Body of pancreas (tissue), 4 donors: Measurements from ENCODE around the gene TTF2. TPM values are rescaled to one million over a fixed set of nuclear protein-coding genes. Genes with fewer than 3 reads are reported as not detected.

Experiments used
- ATAC-seq: fragments of 150-250 bp; one replicate; pipeline ENCODE4 v1.9.1; 2016
- DNase-seq, 4 donors: peaks; one replicate each; pipeline ENCODE4 v3.0.0-alpha.2; 2019
- H3K27ac ChIP-seq, 4 donors: fragments of 200-600 bp; sonication (generic); 1 replicate in 3 of 4; 2 replicates in 1 of 4; pipeline versions ENCODE4 v1.5.1 to v1.6.1; 2016 to 2019; ENCODE audit warnings: mild to moderate bottlenecking in 1 of 4, mixed read lengths in 1 of 4, moderate library complexity in 1 of 4
- H3K27me3 ChIP-seq, 2 donors: fragments of 200-600 bp; sonication (generic); one replicate each; pipeline ENCODE4 v1.6.0; 2016; ENCODE audit warnings: mild to moderate bottlenecking in 1 of 2
- H3K36me3 ChIP-seq, 2 donors: fragments of 200-600 bp; sonication (generic); replicated peaks in 1 of 2; 2 replicates each; pipeline ENCODE4 v1.5.1; 2016; ENCODE audit warnings: low read depth in 2 of 2; ENCODE audit not compliant: insufficient read depth in 1 of 2
- H3K4me1 ChIP-seq: fragments of 200-600 bp; sonication (generic); one replicate; pipeline ENCODE4 v1.6.0; 2016
- H3K4me3 ChIP-seq, 2 donors: fragments of 200-600 bp; sonication (generic); 1 replicate in 1 of 2; 2 replicates in 1 of 2; pipeline ENCODE4 v1.5.1; 2016 to 2019
- H3K9me3 ChIP-seq, 3 donors: fragments of 200-600 bp; sonication (generic); 1 replicate in 2 of 3; 2 replicates in 1 of 3; pipeline ENCODE4 v1.5.1; 2016
- POLR2A ChIP-seq, 3 donors: fragments of 450-650 bp; IDR thresholded peaks; one replicate each; pipeline ENCODE4 v1.6.1; 2016; ENCODE audit warnings: antibody characterized with exemption in 3 of 3, mild to moderate bottlenecking in 2 of 3
- WGBS, 2 donors: methylation state at CpG; one replicate each; pipeline ENCODE4 v1.1.5; 2017; 5-methylcytosine and 5-hydroxymethylcytosine counted together
- intact Hi-C: fragments of 100-400 bp; cut with DNase I; formaldehyde crosslinking; loops from one replicate; pipeline ENCODE4 v1.15.1; 2023
- total RNA-seq, 2 donors: library from RNA; depleted of rRNA; stranded (reverse); fragments of >200 nt; gene quantifications; one replicate each; pipeline ENCODE4 v1.1.0, GENCODE V29; 2016
- TF ChIP-seq, protein P1 (sequence below), 7 experiments: fragments of 450-650 bp in 4 of 7; fragments of 200-600 bp in 3 of 7; sonication (generic) in 3 of 7; IDR thresholded peaks; one replicate each; pipeline ENCODE4 v1.5.1; 2016 to 2019; ENCODE audit warnings: antibody characterized with exemption in 7 of 7

The TTF2 gene
- total RNA-seq: 1 to 10 TPM; 7.8 to 9.6 TPM

DNA sequence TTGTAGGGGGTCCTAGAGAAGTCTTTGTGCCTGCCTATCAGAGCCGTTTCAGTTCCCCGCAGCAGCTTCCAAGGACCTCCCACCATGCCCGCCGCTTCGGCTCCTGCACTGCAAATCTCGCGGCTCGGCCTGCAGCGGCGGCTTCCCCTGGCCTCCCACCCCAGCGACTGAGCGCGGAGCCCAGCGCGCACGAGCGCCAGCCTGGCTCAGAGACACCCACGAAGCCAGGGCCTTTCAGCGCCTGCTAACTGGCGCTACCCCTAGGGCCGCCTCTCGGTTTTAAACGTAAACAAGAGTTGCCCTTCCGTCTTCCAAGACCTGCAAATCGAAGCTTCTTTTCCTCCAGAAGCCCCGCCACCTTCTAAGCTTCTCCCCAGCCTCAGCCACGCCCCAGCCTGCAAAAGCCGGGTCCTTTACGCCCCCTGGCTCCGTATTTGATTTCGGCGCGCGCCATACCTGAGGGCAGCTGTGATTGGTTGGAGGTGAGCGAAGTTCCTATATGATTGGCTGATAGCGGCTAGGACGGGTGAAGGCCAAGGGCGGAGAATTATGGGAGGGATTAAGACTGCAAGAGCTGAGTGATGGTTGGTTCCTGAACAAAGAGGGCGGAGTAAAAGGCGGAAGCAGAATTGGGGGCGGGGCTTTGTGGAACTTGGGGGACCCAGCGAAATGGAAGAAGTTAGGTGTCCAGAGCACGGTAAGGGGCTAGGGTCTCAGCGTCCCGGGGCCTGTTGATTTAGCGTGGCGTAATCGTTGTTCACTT is at the start of gene TTF2:
TTF2 (plus strand) TSS at position 649 of the 763 bp plus-strand sequence; CDS start at position 670, 21 bp downstream.
- H3K27ac ChIP-seq: peak within 1 kb of the TSS; percentile 74 to 92 (median 86)
- no peaks in the 10 kb centered on the region for H3K36me3 ChIP-seq
- peak; percentile 99 for ATAC-seq
- peak; percentile 94 to 98 (median 94) for DNase-seq
- H3K4me3 ChIP-seq: peak within 1 kb of the TSS; percentile 48
- WGBS, 2 donors: 0% methylated on average over 28 to 48 of the region's 48 CpGs
- peak in 2 of 3 donors; percentile 58 to 65 for TF ChIP-seq POLR2A (IDR thresholded peaks at IDR 0.05)
- TF ChIP-seq, protein P1, sequence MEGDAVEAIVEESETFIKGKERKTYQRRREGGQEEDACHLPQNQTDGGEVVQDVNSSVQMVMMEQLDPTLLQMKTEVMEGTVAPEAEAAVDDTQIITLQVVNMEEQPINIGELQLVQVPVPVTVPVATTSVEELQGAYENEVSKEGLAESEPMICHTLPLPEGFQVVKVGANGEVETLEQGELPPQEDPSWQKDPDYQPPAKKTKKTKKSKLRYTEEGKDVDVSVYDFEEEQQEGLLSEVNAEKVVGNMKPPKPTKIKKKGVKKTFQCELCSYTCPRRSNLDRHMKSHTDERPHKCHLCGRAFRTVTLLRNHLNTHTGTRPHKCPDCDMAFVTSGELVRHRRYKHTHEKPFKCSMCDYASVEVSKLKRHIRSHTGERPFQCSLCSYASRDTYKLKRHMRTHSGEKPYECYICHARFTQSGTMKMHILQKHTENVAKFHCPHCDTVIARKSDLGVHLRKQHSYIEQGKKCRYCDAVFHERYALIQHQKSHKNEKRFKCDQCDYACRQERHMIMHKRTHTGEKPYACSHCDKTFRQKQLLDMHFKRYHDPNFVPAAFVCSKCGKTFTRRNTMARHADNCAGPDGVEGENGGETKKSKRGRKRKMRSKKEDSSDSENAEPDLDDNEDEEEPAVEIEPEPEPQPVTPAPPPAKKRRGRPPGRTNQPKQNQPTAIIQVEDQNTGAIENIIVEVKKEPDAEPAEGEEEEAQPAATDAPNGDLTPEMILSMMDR (IDR thresholded peaks at IDR 0.05): peak in 6 of 7 experiments; percentile 12 to 56 (median 52)
- H3K27me3 ChIP-seq: no peaks in the 10 kb centered on the region
- intact Hi-C loops: no loop called here
- H3K9me3 ChIP-seq: no peaks in the 10 kb centered on the region
- H3K4me1 ChIP-seq: peaks cover 15% of the 10 kb centered on the region

DNA sequence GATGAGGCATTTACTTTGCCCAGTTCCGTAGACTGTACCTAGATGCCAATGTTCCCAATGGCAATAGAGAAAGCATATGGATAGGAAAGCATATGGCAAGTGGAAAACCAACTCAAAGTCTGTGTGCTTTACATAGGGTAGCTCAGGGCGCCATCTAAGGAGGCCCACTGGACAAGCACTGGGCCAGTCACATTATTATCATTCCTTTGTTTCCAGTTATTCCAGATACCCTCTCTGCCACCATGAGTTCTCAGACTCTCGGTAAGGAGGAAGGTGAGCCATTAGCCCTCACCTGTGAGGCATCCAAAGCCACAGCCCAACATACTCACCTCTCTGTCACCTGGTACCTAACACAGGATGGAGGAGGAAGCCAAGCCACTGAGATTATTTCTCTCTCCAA is 48.8 kb upstream of the TTF2 start:
- H3K27ac ChIP-seq: no peak overlapping the region
- no peak overlapping the region for H3K4me3 ChIP-seq
- TF ChIP-seq POLR2A (IDR thresholded peaks at IDR 0.05): no peak
- TF ChIP-seq, protein P1 (IDR thresholded peaks at IDR 0.05): no peak
- peaks cover 8% of the 10 kb centered on the region for H3K4me1 ChIP-seq
- no peaks in the 10 kb centered on the region for H3K27me3 ChIP-seq
- H3K9me3 ChIP-seq: no peaks in the 10 kb centered on the region
- DNase-seq: no peak
- ATAC-seq: no peak
- intact Hi-C loops: no loop called here
- H3K36me3 ChIP-seq: no peaks in the 10 kb centered on the region
- 96% methylated on average over 3 of the region's 3 CpGs for WGBS, 2 donors

DNA sequence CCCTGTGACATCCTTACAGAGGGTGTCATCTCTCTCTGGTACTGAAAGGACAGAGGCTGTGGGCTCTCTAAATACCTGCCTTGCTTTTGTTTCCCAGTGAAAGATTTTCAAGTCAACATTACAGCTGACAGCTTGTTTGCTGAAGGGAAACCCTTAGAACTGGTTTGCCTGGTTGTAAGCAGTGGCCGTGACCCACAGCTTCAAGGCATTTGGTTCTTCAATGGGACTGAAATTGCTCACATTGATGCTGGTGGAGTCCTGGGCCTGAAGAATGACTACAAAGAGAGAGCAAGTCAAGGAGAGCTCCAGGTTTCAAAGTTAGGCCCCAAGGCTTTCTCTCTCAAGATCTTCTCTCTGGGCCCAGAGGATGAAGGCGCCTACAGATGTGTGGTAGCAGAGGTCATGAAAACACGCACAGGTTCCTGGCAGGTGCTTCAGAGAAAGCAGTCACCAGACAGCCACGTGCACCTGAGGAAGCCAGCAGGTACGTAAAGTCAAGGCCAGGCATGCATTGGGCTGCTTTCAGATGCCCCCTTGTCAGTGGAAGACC is 46.7 kb upstream of the TTF2 start:
- ATAC-seq: peak; percentile 55
- H3K4me1 ChIP-seq: peaks cover 8% of the 10 kb centered on the region
- H3K4me3 ChIP-seq: no peak overlapping the region
- H3K9me3 ChIP-seq: no peaks in the 10 kb centered on the region
- no peaks in the 10 kb centered on the region for H3K27me3 ChIP-seq
- 49 to 75% methylated on average over 3 to 5 of the region's 5 CpGs for WGBS, 2 donors
- H3K27ac ChIP-seq: peak overlapping the region in 1 of 4 donors; percentile 21
- H3K36me3 ChIP-seq: no peaks in the 10 kb centered on the region
- intact Hi-C loops: no loop called here
- TF ChIP-seq POLR2A (IDR thresholded peaks at IDR 0.05): no peak
- TF ChIP-seq, protein P1 (IDR thresholded peaks at IDR 0.05): no peak
- DNase-seq: peak in 3 of 4 donors; percentile 28 to 52 (median 36)

- Histone ChIP-seq H3K36me3 (no peaks in the 10 kb centered on the region), H3K4me1 (peaks cover 8% of the 10 kb centered on the region), H3K27me3 (no peaks in the 10 kb centered on the region), H3K27ac (no peak overlapping the region), H3K9me3 (no peaks in the 10 kb centered on the region), H3K4me3 (no peak overlapping the region)
- TF ChIP-seq POLR2A (IDR thresholded peaks at IDR 0.05): no peak
- TF ChIP-seq, protein P1 (IDR thresholded peaks at IDR 0.05): no peak
- DNase-seq: no peak
- ATAC-seq: no peak
- intact Hi-C loops: no loop called here
- 90 to 94% methylated on average over 5 of the region's 5 CpGs for WGBS, 2 donors
These were observed 45.9 kb upstream of the TTF2 start for GRCh38 chr1:117014209-117014608.
